Erythroblast (primary cell): ENCODE measurements around the gene RNF182.

ENCODE experiments used
- GATA1 ChIP-seq: IDR thresholded peaks from 2 replicates; pipeline ENCODE4 v1.6.1; 2011; ENCODE audit warnings: low read depth, mild to moderate bottlenecking, control low read depth, low read length, moderate library complexity
- POLR2A ChIP-seq: IDR thresholded peaks from 2 replicates; pipeline ENCODE4 v1.6.1; 2011; ENCODE audit warnings: mild to moderate bottlenecking, low read length

DNA sequence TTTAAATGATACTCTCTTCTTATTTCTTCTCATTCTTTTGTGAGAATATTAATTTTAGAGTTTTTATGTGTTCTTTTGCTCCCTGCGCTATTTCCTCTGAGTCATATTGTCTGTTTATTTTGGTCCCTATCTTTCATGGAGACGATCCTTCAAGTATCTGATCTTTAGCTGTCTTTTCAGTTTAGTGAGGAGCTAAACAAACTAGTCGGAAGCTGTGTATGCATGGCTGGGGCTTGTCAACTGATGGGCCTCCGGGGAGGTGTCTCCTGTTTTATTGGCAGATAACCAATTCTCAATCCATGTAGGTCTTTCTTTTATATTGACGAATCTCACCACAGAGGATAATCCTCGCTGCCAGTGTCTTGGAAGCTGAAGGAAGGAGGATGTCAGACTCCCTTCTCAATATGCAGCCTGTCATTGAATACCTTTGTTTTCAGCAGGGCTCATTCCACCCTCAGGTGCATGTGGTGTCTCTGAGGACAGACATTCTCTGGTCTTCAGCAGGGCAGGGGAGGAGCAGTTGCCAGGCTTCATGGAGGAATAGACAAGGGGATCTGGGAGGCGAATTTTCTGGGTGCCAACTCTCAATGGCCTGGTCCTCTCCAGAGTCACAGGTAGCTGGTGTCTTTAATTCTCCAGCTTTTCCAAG is 64.9 kb downstream of the RNF182 start:
- TF ChIP-seq POLR2A: no peak
- no peak for TF ChIP-seq GATA1
